AG10803 (cell line): ENCODE data around the gene RGS6.

ENCODE experiments used
- DNase-seq: peaks from one replicate; pipeline ENCODE4 v3.0.0; 2010; ENCODE audit warnings: low read depth
- H3K4me3 ChIP-seq: 2 replicates; pipeline ENCODE4 v1.5.1; 2011; ENCODE audit warnings: mild to moderate bottlenecking, low read length, control low read depth
- TF ChIP-seq, protein P1 (sequence below): conservative IDR thresholded peaks from 2 replicates; pipeline ENCODE4 v1.5.1; 2011; ENCODE audit warnings: mild to moderate bottlenecking, low read length, control low read depth, inconsistent platforms

Gene RGS6

DNA sequence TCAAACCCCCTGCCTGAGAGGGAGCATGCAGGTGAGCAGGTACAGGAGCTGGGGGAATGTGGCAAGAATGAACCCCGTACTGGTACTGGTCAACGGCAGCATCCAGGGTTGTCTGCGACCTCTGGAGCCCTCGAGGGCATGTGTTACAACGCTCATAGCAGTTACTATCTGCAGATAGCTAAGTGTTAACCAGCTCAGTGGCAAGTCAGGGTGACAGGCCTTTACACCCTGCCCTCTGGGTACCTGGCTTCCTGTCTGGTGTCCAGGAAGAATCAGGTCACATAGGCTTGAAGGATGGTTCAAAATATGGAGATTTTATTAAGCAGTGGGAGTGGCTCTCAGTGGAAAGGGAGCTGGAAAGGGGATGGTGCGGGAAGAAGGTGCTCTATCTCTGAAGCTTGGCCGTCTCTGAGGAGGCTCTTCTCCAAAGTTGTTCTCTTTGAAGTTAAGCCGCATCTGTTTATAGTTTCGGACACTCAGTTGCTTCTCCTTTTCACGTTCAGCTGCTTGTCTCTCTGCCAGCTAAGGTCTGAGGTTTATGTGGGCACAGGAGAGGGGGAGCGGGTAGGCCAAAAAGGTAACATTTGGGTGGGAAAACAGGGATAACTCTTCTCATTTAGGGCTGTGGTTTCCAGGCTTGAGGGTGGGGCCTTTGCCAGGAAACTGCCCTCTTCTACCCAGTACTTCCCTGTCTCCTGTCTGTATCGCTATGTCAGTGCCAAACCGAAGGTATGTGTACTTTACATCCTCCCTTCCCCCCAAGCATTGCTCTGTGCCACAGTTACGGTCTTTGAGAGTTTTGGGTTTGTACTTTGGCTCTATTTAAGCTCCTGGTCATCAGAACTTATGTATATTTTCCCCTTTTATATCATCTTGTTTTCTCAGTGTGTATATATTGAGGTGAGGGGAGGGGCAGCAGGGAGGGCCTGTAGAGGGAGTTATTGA is 305.8 kb downstream of the RGS6 start:
- TF ChIP-seq, protein P1, sequence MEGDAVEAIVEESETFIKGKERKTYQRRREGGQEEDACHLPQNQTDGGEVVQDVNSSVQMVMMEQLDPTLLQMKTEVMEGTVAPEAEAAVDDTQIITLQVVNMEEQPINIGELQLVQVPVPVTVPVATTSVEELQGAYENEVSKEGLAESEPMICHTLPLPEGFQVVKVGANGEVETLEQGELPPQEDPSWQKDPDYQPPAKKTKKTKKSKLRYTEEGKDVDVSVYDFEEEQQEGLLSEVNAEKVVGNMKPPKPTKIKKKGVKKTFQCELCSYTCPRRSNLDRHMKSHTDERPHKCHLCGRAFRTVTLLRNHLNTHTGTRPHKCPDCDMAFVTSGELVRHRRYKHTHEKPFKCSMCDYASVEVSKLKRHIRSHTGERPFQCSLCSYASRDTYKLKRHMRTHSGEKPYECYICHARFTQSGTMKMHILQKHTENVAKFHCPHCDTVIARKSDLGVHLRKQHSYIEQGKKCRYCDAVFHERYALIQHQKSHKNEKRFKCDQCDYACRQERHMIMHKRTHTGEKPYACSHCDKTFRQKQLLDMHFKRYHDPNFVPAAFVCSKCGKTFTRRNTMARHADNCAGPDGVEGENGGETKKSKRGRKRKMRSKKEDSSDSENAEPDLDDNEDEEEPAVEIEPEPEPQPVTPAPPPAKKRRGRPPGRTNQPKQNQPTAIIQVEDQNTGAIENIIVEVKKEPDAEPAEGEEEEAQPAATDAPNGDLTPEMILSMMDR = no peak
- H3K4me3 ChIP-seq = no peak overlapping the region
- DNase-seq = no peak

DNA sequence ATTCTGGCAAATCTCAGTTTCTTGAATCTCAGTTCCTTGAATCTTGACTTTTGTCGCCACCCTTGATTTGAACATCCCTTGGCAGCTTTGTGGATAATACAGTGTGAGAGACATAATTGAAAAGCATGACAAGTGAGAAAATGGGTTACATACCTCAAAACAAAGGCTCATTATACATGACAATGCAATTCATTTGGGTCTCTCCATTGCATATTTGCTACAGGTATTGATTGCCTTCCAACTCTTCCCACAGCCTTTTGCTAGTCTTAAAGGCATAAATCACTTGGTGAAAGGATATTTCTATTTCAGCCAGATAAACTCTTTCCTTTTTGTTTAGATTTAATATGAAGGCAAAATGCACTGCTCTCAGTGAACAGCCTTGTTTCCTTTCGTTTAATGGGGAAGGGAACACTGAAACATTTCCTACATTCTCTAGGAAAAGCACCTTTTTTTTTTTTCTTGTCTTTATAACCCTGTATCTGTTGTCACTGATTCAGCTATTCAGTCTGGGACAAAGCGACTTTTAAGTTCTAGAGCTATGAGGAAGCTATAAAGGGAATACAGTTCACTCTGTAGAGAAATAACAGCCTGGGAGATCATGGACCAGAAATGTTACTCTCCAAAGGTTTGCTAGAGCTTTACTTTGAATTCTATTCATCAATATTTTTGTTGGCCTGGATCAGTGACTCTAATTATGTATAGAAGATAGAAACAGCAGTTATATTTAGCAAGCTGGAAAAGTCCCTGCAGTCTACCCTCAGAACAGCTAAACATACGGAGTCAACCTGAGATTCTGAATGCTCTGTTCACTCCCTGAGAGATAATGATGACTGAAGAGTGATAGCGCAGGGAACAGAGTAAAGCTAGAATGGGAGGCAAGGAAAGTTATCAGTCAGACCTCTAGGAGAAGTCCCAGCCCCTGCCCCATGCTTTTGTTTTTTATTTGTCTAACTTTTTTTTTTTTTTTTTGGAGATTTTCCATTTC is 311.4 kb downstream of the RGS6 start:
- TF ChIP-seq, protein P1 = no peak
- no peak overlapping the region for H3K4me3 ChIP-seq
- DNase-seq = no peak

DNA sequence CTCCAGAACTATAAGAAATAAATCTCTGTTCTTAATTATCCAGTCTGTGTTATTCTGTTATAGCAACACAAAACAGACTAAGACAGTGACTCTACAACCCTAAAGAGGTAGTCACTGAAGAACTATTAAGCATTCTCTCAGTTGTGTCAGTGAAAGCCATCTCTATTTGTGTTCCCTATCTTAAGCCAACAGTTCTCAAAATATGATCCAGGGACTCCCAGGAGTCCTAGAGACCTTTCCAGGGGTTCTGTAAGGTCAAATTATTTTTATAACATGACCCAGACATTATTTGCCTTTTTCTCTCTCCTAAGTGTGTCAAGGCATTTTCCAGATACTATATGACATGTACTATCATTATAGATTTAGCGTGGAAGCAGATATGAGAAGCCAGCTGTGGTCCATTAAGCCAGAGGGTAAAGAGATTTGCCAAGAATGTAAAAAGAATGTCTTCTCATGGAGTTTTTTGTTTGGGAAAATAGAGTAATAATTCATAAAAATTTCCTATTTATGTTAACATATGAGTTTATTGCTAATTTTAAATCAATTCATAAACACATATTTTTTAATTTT is 315.8 kb downstream of the RGS6 start:
- no peak for DNase-seq
- TF ChIP-seq, protein P1 = no peak
- no peak overlapping the region for H3K4me3 ChIP-seq

DNA sequence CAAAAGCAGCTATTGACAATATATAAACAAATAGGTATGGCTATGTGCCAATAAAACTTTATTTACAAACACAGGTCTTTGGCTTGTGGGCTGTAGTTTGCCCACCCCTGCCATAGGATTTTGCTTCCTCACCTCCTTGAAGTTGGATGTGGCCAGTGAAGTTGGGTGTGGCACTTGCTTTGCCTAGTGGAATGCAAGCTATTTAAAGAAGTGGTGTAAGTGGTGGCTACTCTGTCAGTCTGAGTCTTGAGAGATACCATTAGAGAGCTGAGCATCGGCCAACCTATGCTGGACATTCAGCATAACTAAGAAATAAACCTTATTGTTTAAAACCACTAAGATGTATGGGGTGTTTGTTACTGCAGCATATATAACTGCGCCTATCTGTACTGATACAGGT is 321.3 kb downstream of the RGS6 start:
- no peak overlapping the region for H3K4me3 ChIP-seq
- TF ChIP-seq, protein P1 = no peak
- no peak for DNase-seq

DNA sequence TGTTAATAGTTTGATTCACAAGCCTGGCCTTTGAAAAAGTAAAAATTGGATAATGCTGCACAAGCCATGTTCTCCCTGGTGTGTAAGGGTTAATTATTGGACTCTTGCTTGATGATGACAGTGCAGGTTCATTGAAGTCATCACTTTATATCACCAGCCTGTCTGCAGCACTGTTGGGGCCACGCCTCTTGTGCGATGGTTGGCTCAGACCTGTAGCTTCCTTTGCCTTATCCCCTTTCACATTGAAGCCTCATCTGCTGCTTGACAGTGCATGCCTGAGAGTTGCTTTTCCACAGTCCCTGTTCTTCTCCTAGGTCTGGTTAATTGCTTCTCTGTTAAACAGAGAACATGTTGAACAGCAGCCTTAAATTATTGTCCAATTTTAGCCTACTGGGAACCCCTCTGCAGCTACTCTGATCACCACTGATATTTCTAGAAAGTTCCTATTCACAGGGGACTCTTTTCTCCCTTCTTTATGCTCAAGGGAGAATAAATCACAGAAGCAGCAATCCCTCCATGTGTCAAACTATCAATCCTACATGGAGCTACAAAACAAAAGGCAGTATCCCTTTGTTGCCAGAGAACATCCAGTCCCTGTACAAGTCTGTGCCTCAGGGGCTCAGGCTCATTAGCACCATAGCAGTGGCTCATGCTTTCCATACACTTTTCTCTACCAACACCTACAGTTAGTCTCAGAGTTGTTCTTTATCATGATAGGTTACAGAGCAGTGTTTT is 322.1 kb downstream of the RGS6 start:
- no peak overlapping the region for H3K4me3 ChIP-seq
- DNase-seq = no peak
- TF ChIP-seq, protein P1 = no peak

DNA sequence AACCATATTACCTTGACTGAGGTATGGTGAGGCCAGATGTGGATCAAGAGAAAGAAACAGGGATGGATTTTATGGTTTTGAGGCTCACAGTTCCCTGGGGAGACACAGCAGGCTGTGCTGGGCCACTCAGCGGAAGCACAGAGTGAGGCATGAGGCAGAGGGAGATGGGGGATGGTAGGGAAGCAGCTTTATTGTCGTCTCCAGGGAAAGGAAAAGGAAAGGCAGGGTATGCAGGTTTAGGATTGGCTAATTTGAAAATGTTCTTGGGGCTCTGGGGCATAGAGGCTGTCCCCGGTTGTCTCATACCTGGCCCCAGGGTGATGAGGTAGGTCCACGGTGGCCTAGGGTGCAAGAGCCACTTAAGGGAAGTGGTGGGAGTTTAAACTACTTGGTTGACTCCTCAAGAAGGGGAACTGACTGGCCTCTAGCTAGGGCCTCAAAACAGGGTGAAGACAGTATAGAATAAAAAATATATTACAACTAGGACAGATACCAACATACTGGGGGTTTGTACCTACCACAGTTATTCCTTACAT is 322.8 kb downstream of the RGS6 start:
- TF ChIP-seq, protein P1 = no peak
- H3K4me3 ChIP-seq = no peak overlapping the region
- no peak for DNase-seq
